ENCODE data around the gene VWDE. TPM values are rescaled to one million over a fixed set of nuclear protein-coding genes. Genes with fewer than 3 reads are reported as not detected.

VWDE gene
- total and polyA plus RNA-seq, 2 of the 8 experiments (the other 6 are each of a cell fraction or from before 2014, with no cell fraction given): 11.0 to 21.2 TPM

DNA sequence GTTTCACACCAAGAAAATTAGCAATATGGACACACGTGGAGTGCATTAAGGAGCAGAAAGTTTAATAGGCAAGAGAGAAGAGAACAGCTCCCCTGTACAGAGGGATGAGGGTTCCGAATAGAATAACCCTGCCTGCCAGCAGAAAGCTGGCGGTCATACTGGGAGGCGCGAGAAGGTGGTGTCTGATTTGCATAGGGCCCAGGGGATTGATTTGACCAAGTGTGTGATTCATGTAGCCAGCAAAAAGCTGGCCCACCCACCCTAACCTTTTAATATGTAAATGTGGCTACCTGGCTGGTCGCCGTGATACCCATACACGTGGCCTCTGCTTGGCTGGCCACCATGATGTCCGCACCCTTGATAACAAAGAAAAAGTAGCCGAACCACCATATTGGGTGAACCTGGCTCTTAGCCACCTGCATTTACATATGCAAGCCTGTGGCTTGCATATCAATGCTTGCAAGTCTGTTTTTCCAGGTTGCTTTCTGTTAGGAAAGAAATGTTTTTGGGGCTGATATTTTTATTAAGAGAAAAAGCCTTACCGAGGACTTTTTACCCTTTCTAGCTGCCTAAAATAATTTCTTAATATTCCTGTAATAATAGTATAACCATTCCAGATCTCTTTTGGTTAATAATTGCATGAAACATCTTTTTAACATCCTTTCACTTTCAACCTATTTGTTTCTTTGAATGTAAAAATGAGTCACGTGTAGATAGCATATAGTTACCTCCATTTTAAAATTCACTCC lies 20.5 kb upstream of the VWDE start (continued):
- TF ChIP-seq, protein P1, sequence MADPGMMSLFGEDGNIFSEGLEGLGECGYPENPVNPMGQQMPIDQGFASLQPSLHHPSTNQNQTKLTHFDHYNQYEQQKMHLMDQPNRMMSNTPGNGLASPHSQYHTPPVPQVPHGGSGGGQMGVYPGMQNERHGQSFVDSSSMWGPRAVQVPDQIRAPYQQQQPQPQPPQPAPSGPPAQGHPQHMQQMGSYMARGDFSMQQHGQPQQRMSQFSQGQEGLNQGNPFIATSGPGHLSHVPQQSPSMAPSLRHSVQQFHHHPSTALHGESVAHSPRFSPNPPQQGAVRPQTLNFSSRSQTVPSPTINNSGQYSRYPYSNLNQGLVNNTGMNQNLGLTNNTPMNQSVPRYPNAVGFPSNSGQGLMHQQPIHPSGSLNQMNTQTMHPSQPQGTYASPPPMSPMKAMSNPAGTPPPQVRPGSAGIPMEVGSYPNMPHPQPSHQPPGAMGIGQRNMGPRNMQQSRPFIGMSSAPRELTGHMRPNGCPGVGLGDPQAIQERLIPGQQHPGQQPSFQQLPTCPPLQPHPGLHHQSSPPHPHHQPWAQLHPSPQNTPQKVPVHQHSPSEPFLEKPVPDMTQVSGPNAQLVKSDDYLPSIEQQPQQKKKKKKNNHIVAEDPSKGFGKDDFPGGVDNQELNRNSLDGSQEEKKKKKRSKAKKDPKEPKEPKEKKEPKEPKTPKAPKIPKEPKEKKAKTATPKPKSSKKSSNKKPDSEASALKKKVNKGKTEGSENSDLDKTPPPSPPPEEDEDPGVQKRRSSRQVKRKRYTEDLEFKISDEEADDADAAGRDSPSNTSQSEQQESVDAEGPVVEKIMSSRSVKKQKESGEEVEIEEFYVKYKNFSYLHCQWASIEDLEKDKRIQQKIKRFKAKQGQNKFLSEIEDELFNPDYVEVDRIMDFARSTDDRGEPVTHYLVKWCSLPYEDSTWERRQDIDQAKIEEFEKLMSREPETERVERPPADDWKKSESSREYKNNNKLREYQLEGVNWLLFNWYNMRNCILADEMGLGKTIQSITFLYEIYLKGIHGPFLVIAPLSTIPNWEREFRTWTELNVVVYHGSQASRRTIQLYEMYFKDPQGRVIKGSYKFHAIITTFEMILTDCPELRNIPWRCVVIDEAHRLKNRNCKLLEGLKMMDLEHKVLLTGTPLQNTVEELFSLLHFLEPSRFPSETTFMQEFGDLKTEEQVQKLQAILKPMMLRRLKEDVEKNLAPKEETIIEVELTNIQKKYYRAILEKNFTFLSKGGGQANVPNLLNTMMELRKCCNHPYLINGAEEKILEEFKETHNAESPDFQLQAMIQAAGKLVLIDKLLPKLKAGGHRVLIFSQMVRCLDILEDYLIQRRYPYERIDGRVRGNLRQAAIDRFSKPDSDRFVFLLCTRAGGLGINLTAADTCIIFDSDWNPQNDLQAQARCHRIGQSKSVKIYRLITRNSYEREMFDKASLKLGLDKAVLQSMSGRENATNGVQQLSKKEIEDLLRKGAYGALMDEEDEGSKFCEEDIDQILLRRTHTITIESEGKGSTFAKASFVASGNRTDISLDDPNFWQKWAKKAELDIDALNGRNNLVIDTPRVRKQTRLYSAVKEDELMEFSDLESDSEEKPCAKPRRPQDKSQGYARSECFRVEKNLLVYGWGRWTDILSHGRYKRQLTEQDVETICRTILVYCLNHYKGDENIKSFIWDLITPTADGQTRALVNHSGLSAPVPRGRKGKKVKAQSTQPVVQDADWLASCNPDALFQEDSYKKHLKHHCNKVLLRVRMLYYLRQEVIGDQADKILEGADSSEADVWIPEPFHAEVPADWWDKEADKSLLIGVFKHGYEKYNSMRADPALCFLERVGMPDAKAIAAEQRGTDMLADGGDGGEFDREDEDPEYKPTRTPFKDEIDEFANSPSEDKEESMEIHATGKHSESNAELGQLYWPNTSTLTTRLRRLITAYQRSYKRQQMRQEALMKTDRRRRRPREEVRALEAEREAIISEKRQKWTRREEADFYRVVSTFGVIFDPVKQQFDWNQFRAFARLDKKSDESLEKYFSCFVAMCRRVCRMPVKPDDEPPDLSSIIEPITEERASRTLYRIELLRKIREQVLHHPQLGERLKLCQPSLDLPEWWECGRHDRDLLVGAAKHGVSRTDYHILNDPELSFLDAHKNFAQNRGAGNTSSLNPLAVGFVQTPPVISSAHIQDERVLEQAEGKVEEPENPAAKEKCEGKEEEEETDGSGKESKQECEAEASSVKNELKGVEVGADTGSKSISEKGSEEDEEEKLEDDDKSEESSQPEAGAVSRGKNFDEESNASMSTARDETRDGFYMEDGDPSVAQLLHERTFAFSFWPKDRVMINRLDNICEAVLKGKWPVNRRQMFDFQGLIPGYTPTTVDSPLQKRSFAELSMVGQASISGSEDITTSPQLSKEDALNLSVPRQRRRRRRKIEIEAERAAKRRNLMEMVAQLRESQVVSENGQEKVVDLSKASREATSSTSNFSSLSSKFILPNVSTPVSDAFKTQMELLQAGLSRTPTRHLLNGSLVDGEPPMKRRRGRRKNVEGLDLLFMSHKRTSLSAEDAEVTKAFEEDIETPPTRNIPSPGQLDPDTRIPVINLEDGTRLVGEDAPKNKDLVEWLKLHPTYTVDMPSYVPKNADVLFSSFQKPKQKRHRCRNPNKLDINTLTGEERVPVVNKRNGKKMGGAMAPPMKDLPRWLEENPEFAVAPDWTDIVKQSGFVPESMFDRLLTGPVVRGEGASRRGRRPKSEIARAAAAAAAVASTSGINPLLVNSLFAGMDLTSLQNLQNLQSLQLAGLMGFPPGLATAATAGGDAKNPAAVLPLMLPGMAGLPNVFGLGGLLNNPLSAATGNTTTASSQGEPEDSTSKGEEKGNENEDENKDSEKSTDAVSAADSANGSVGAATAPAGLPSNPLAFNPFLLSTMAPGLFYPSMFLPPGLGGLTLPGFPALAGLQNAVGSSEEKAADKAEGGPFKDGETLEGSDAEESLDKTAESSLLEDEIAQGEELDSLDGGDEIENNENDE (IDR thresholded peaks at IDR 0.05; ENCODE audit: insufficient replicate concordance, low read length): peak; percentile 76
- TF ChIP-seq RNF2 (IDR thresholded peaks at IDR 0.05; ENCODE audit: borderline replicate concordance, low read depth, low read length, missing control alignments, poor library complexity, severe bottlenecking) (no peak), JUN (IDR thresholded peaks at IDR 0.05; ENCODE audit: low read depth, low read length) (no peak), SP1 (IDR thresholded peaks at IDR 0.05; ENCODE audit: low read depth, low read length) (peak; percentile 87), SIRT6 (IDR thresholded peaks at IDR 0.05; ENCODE audit: low read length) (no peak)
- TF ChIP-seq, protein P2, sequence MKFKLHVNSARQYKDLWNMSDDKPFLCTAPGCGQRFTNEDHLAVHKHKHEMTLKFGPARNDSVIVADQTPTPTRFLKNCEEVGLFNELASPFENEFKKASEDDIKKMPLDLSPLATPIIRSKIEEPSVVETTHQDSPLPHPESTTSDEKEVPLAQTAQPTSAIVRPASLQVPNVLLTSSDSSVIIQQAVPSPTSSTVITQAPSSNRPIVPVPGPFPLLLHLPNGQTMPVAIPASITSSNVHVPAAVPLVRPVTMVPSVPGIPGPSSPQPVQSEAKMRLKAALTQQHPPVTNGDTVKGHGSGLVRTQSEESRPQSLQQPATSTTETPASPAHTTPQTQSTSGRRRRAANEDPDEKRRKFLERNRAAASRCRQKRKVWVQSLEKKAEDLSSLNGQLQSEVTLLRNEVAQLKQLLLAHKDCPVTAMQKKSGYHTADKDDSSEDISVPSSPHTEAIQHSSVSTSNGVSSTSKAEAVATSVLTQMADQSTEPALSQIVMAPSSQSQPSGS (IDR thresholded peaks at IDR 0.05; ENCODE audit: low read length): peak; percentile 31; the same call in 1 of the 2 replicates
- TF ChIP-seq, protein P3, sequence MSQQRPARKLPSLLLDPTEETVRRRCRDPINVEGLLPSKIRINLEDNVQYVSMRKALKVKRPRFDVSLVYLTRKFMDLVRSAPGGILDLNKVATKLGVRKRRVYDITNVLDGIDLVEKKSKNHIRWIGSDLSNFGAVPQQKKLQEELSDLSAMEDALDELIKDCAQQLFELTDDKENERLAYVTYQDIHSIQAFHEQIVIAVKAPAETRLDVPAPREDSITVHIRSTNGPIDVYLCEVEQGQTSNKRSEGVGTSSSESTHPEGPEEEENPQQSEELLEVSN (IDR thresholded peaks at IDR 0.05): peak; percentile 62

Measured in H1 (cell line).